OCI-LY7 (cell line): ENCODE results near the gene ULK3.

ENCODE experiments used
- EZH2phosphoT487 ChIP-seq: fragments of 200-600 bp; sonication (generic); IDR thresholded peaks from 2 replicates; pipeline ENCODE4 v1.6.1; 2018; ENCODE audit warnings: low read depth, borderline replicate concordance, mild to moderate bottlenecking, mixed run types, antibody characterized with exemption, low read length, moderate library complexity, mixed read lengths
- TF ChIP-seq, protein P1 (sequence below): fragments of 200-600 bp; sonication (generic); conservative IDR thresholded peaks from 2 replicates; pipeline ENCODE4 v1.5.1; 2014; ENCODE audit warnings: mild to moderate bottlenecking, antibody characterized with exemption, low read length, moderate library complexity, mixed read lengths

DNA sequence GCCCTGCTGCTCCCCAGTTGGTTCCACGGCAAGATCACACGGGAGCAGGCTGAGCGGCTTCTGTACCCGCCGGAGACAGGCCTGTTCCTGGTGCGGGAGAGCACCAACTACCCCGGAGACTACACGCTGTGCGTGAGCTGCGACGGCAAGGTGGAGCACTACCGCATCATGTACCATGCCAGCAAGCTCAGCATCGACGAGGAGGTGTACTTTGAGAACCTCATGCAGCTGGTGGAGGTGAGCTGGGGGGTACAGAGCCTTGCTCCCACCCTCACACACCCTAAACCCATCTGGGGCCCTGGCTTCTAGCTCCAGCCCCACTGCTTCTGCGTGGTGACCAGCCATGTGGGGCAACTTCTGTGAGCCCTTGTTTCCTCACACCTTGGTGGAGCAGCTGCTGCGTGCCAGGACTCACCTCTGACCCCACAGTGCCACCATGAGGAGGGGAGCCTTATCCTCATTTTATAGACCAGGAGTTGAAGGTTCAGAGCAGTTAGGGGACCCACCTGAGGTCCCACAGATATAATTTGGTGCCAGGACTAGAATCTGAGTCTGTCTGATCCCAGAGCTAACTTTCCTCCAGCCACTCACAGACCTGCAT lies 43.6 kb downstream of the ULK3 start:
- TF ChIP-seq, protein P1, sequence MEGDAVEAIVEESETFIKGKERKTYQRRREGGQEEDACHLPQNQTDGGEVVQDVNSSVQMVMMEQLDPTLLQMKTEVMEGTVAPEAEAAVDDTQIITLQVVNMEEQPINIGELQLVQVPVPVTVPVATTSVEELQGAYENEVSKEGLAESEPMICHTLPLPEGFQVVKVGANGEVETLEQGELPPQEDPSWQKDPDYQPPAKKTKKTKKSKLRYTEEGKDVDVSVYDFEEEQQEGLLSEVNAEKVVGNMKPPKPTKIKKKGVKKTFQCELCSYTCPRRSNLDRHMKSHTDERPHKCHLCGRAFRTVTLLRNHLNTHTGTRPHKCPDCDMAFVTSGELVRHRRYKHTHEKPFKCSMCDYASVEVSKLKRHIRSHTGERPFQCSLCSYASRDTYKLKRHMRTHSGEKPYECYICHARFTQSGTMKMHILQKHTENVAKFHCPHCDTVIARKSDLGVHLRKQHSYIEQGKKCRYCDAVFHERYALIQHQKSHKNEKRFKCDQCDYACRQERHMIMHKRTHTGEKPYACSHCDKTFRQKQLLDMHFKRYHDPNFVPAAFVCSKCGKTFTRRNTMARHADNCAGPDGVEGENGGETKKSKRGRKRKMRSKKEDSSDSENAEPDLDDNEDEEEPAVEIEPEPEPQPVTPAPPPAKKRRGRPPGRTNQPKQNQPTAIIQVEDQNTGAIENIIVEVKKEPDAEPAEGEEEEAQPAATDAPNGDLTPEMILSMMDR, result peak; percentile 47
- TF ChIP-seq EZH2phosphoT487, result no peak
